H9 (cell line): ENCODE results near the gene ITGB7. TPM values are rescaled to one million over a fixed set of nuclear protein-coding genes. Genes with fewer than 3 reads are reported as not detected.
A peak's percentile ranks its signal among the peaks of the same experiment; 100 is the strongest.

Experiments used
- DNase-seq: peaks from one replicate; pipeline ENCODE4 v3.0.0-alpha.2; 2017
- H2AFZ ChIP-seq: one replicate; pipeline ENCODE4 v1.6.1; 2013; ENCODE audit warnings: mild to moderate bottlenecking, low read length, control low read depth, moderate library complexity
- H2AK5ac ChIP-seq: 2 replicates; pipeline ENCODE4 v1.6.1; 2013; ENCODE audit warnings: low read length, control low read depth, mixed read lengths; ENCODE audit not compliant: insufficient read length
- H2BK120ac ChIP-seq: one replicate; pipeline ENCODE4 v1.6.1; 2013; ENCODE audit warnings: low read depth, mild to moderate bottlenecking, low read length, control low read depth, inconsistent platforms; ENCODE audit not compliant: poor library complexity, severe bottlenecking
- H2BK12ac ChIP-seq: 2 replicates; pipeline ENCODE4 v1.6.1; 2013; ENCODE audit warnings: low read length, control low read depth, mixed read lengths, low read depth; ENCODE audit not compliant: insufficient read length
- H2BK15ac ChIP-seq: 2 replicates; pipeline ENCODE4 v1.6.1; 2013; ENCODE audit warnings: low read depth, low read length, control low read depth
- H2BK20ac ChIP-seq: one replicate; pipeline ENCODE4 v1.6.1; 2013; ENCODE audit warnings: low read depth, mild to moderate bottlenecking, low read length, control low read depth, inconsistent platforms; ENCODE audit not compliant: poor library complexity, severe bottlenecking
- H2BK5ac ChIP-seq: 2 replicates; pipeline ENCODE4 v1.6.1; 2013; ENCODE audit warnings: low read length, control low read depth, mixed read lengths; ENCODE audit not compliant: insufficient read length
- H3K14ac ChIP-seq: 2 replicates; pipeline ENCODE4 v1.6.1; 2013; ENCODE audit warnings: low read length, control low read depth; ENCODE audit not compliant: insufficient read depth
- H3K18ac ChIP-seq: 2 replicates; pipeline ENCODE4 v1.6.1; 2013; ENCODE audit warnings: low read depth, mild to moderate bottlenecking, mixed read lengths, low read length, control low read depth; ENCODE audit not compliant: insufficient read length
- H3K23ac ChIP-seq: 2 replicates; pipeline ENCODE4 v1.6.1; 2013; ENCODE audit warnings: low read length, control low read depth, mixed read lengths, low read depth; ENCODE audit not compliant: insufficient read length
- H3K23me2 ChIP-seq: 2 replicates; pipeline ENCODE4 v1.6.1; 2013; ENCODE audit warnings: low read depth, mild to moderate bottlenecking, mixed read lengths, low read length, control low read depth; ENCODE audit not compliant: insufficient read length, poor library complexity, severe bottlenecking
- H3K27ac ChIP-seq: 2 replicates; pipeline ENCODE4 v1.5.1; 2013; ENCODE audit warnings: low read length, control low read depth, mixed read lengths, low read depth; ENCODE audit not compliant: insufficient read length
- H3K27me3 ChIP-seq: 2 replicates; pipeline ENCODE4 v1.6.1; 2013; ENCODE audit warnings: low read length, control low read depth, inconsistent platforms; ENCODE audit not compliant: insufficient read depth
- H3K4ac ChIP-seq: 2 replicates; pipeline ENCODE4 v1.6.1; 2013; ENCODE audit warnings: low read depth, mild to moderate bottlenecking, control low read depth, inconsistent platforms, low read length, moderate library complexity
- H3K4me1 ChIP-seq: 2 replicates; pipeline ENCODE4 v1.6.1; 2013; ENCODE audit warnings: low read length, control low read depth, inconsistent platforms; ENCODE audit not compliant: insufficient read depth
- H3K4me2 ChIP-seq: 2 replicates; pipeline ENCODE4 v1.6.1; 2013; ENCODE audit warnings: low read length, control low read depth, mixed read lengths; ENCODE audit not compliant: insufficient read length, insufficient read depth
- H3K56ac ChIP-seq: 2 replicates; pipeline ENCODE4 v1.6.1; 2013; ENCODE audit warnings: low read depth, mild to moderate bottlenecking, mixed read lengths, low read length, control low read depth; ENCODE audit not compliant: insufficient read length
- H3K79me1 ChIP-seq: 2 replicates; pipeline ENCODE4 v1.6.1; 2013; ENCODE audit warnings: low read depth, mild to moderate bottlenecking, moderate library complexity, low read length, control low read depth, inconsistent platforms; ENCODE audit not compliant: insufficient read depth, poor library complexity, severe bottlenecking
- H3K79me2 ChIP-seq: 2 replicates; pipeline ENCODE4 v1.6.1; 2013; ENCODE audit warnings: low read length, control low read depth, inconsistent platforms; ENCODE audit not compliant: insufficient read depth
- H3K9ac ChIP-seq: 2 replicates; pipeline ENCODE4 v1.6.1; 2013; ENCODE audit warnings: low read length, control low read depth, mixed read lengths; ENCODE audit not compliant: insufficient read length; ENCODE audit errors: extremely low read depth
- H3K9me3 ChIP-seq: one replicate; pipeline ENCODE4 v1.6.1; 2013; ENCODE audit warnings: low read depth, low read length, inconsistent platforms; ENCODE audit not compliant: control insufficient read depth
- H3T11ph ChIP-seq: one replicate; pipeline ENCODE4 v1.6.1; 2013; ENCODE audit warnings: mild to moderate bottlenecking, low read length, control low read depth, inconsistent platforms
- H4K20me1 ChIP-seq: one replicate; pipeline ENCODE4 v1.6.1; 2013; ENCODE audit not compliant: control insufficient read depth, insufficient read length, insufficient read depth
- H4K5ac ChIP-seq: 2 replicates; pipeline ENCODE4 v1.6.1; 2013; ENCODE audit warnings: low read depth, mild to moderate bottlenecking, mixed read lengths, low read length, control low read depth; ENCODE audit not compliant: insufficient read length
- H4K8ac ChIP-seq: replicated peaks from 2 replicates; pipeline ENCODE4 v1.6.1; 2013; ENCODE audit warnings: low read length, control low read depth, mixed read lengths, low read depth; ENCODE audit not compliant: insufficient read length
- H4K91ac ChIP-seq: 2 replicates; pipeline ENCODE4 v1.6.1; 2013; ENCODE audit warnings: low read depth, mild to moderate bottlenecking, moderate library complexity, mixed read lengths, low read length, control low read depth; ENCODE audit not compliant: insufficient read length
- H3K27ac Mint-ChIP-seq, 3 experiments: 2 replicates in 2 of 3; 3 replicates in 1 of 3; pipeline ENCODE4 v1.8.0; 2020 to 2021; ENCODE audit warnings: mixed read lengths in 3 of 3, mild to moderate bottlenecking in 1 of 3, moderate library complexity in 1 of 3
- H3K27me3 Mint-ChIP-seq: 2 replicates; pipeline ENCODE4 v1.8.0; 2021; ENCODE audit warnings: low read depth, mild to moderate bottlenecking, moderate library complexity, mixed read lengths
- H3K36me3 Mint-ChIP-seq, 3 experiments: 2 replicates in 2 of 3; 3 replicates in 1 of 3; pipeline ENCODE4 v1.8.0; 2020 to 2021; ENCODE audit warnings: low read depth in 3 of 3, mixed read lengths in 3 of 3; ENCODE audit not compliant: insufficient read depth in 1 of 3
- H3K4me1 Mint-ChIP-seq, 2 experiments: 2 replicates each; pipeline ENCODE4 v1.8.0; 2020; ENCODE audit warnings: mixed read lengths in 2 of 2
- H3K4me3 Mint-ChIP-seq, 2 experiments: 2 replicates in 1 of 2; 3 replicates in 1 of 2; pipeline ENCODE4 v1.8.0; 2020 to 2021; ENCODE audit warnings: mild to moderate bottlenecking in 2 of 2, mixed read lengths in 2 of 2, moderate library complexity in 1 of 2
- H3K9me3 Mint-ChIP-seq, 2 experiments: 2 replicates in 1 of 2; 3 replicates in 1 of 2; pipeline ENCODE4 v1.8.0; 2020; ENCODE audit warnings: mild to moderate bottlenecking in 2 of 2, mixed read lengths in 2 of 2, moderate library complexity in 1 of 2
- WGBS: extraction: QIAGEN DNeasy Blood & Tissue Kit; methylation state at CpG from one replicate; pipeline ENCODE4 v1.1.7; 2013; ENCODE audit warnings: missing lambda C conversion rate, low lambda C conversion rate, mixed read lengths; ENCODE audit not compliant: insufficient read length; ENCODE audit errors: extremely low coverage; 5-methylcytosine and 5-hydroxymethylcytosine counted together
- total RNA-seq: library from RNA; stranded (reverse); gene quantifications from 2 replicates; pipeline ENCODE4 v1.2.1, GENCODE V29; 2021
- TF ChIP-seq, protein P1 (sequence below): fragments of 200-600 bp; sonication (generic); conservative IDR thresholded peaks from 3 replicates; pipeline ENCODE4 v1.8.0; 2021; ENCODE audit warnings: antibody characterized with exemption, mild to moderate bottlenecking

Gene ITGB7
- total RNA-seq, 1 experiment from 2014 or later: 0.39 TPM

GRCh38 chr12:53232646-53233461 is 25.8 kb upstream of the ITGB7 start:
- Histone ChIP-seq H3K4ac (no peak overlapping the region), H3K4me1 (peaks cover 22% of the 10 kb centered on the region; the same call in 1 of the 2 replicates), H3K23ac (no peak overlapping the region), H2BK5ac (no peak overlapping the region), H3K27me3 (peaks cover 3% of the 10 kb centered on the region), H3K23me2 (peaks cover 16% of the 10 kb centered on the region), H3K18ac (no peak overlapping the region), H4K91ac (no peak overlapping the region), H3K14ac (no peak overlapping the region; the same call in 1 of the 2 replicates), H2AK5ac (no peak overlapping the region), H3K9ac (no peak overlapping the region), H3K9me3 (no peaks in the 10 kb centered on the region), H2BK15ac (no peak overlapping the region), H3K79me1 (no peaks in the 10 kb centered on the region), H3K27ac (no peak overlapping the region), H2BK20ac (no peak overlapping the region), H2BK12ac (no peak overlapping the region), H4K20me1 (no peaks in the 10 kb centered on the region), H3T11ph (no peak overlapping the region), H3K56ac (no peak overlapping the region), H4K8ac (no peak overlapping the region), H2AFZ (no peak overlapping the region), H3K4me2 (peak overlapping the region; percentile 61), H2BK120ac (no peak overlapping the region), H4K5ac (no peak overlapping the region), H3K79me2 (no peaks in the 10 kb centered on the region; the same call in 1 of the 2 replicates)
- H3K4me3 Mint-ChIP-seq: peak overlapping the region; percentile 70 to 87
- peak overlapping the region; percentile 27 to 91 (median 90); a peak in 6 of 7 replicates for H3K27ac Mint-ChIP-seq
- H3K9me3 Mint-ChIP-seq: no peaks in the 10 kb centered on the region
- TF ChIP-seq, protein P1, sequence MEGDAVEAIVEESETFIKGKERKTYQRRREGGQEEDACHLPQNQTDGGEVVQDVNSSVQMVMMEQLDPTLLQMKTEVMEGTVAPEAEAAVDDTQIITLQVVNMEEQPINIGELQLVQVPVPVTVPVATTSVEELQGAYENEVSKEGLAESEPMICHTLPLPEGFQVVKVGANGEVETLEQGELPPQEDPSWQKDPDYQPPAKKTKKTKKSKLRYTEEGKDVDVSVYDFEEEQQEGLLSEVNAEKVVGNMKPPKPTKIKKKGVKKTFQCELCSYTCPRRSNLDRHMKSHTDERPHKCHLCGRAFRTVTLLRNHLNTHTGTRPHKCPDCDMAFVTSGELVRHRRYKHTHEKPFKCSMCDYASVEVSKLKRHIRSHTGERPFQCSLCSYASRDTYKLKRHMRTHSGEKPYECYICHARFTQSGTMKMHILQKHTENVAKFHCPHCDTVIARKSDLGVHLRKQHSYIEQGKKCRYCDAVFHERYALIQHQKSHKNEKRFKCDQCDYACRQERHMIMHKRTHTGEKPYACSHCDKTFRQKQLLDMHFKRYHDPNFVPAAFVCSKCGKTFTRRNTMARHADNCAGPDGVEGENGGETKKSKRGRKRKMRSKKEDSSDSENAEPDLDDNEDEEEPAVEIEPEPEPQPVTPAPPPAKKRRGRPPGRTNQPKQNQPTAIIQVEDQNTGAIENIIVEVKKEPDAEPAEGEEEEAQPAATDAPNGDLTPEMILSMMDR: no peak
- H3K36me3 Mint-ChIP-seq: peaks cover 0 to 9% (median 5%) of the 10 kb centered on the region in 3 experiments; a peak in 4 of 7 replicates
- peak; percentile 76 for DNase-seq
- peaks cover 77 to 79% of the 10 kb centered on the region in 2 experiments for H3K4me1 Mint-ChIP-seq
- peaks cover 14% of the 10 kb centered on the region for H3K27me3 Mint-ChIP-seq
- no CpG with 5 or more reads among the region's 11 CpGs for WGBS
